NCI-H2029 (cell line): Measurements from ENCODE around the gene MATCAP1.
A peak's percentile ranks its signal among the peaks of the same experiment; 100 is the strongest.

Experiments used
- DNase-seq: peaks from one replicate; lab custom pipeline; 2025; lab: John Stamatoyannopoulos, UW

MATCAP1 gene

GRCh38 chr16:67183627-67184452 lies at the start of gene MATCAP1:
MATCAP1 (minus strand) TSS chr16:67183963; CDS start chr16:67180610, 3,353 bp downstream.
- DNase-seq: peak; percentile 89

- no peak for DNase-seq
These were observed 47.3 kb upstream of the MATCAP1 start for GRCh38 chr16:67230809-67231660.

GRCh38 chr16:67229906-67230808 lies 46.4 kb upstream of the MATCAP1 start:
- no peak for DNase-seq

- no peak for DNase-seq
These were observed 45.1 kb upstream of the MATCAP1 start for GRCh38 chr16:67228905-67229304.

- DNase-seq: no peak
These were observed 44.4 kb upstream of the MATCAP1 start for GRCh38 chr16:67228034-67228785.

GRCh38 chr16:67227567-67227921 lies 43.8 kb upstream of the MATCAP1 start:
- no peak for DNase-seq

GRCh38 chr16:67226804-67227566 lies 43.2 kb upstream of the MATCAP1 start, which contains the start of gene TMEM208:
TMEM208 (plus strand) TSS chr16:67227130; CDS start chr16:67227219, 89 bp downstream.
- DNase-seq: peak; percentile 85

- DNase-seq: no peak
These were observed 42.6 kb upstream of the MATCAP1 start for GRCh38 chr16:67226295-67226803.

- DNase-seq: no peak
These were observed 40.2 kb upstream of the MATCAP1 start for GRCh38 chr16:67223992-67224391.

GRCh38 chr16:67216612-67217490 lies 33.1 kb upstream of the MATCAP1 start:
- no peak for DNase-seq

GRCh38 chr16:67215706-67216105 lies 31.9 kb upstream of the MATCAP1 start:
- DNase-seq: no peak

GRCh38 chr16:67213197-67214019 lies 29.6 kb upstream of the MATCAP1 start:
- no peak for DNase-seq

GRCh38 chr16:67212766-67213165 lies 29.0 kb upstream of the MATCAP1 start:
- no peak for DNase-seq

GRCh38 chr16:67211674-67212073 lies 27.9 kb upstream of the MATCAP1 start:
- no peak for DNase-seq

GRCh38 chr16:67210069-67210937 lies 26.5 kb upstream of the MATCAP1 start:
- DNase-seq: no peak

- no peak for DNase-seq
These were observed 25.8 kb upstream of the MATCAP1 start for GRCh38 chr16:67209565-67209964.
